Body of pancreas (tissue), 4 donors: ENCODE measurements around the gene GAREM1.

Source experiments
- CTCF ChIP-seq, 7 experiments: fragments of 450-650 bp in 4 of 7; fragments of 200-600 bp in 3 of 7; sonication (generic) in 3 of 7; IDR thresholded peaks; one replicate each; pipeline ENCODE4 v1.5.1; 2016 to 2019; ENCODE audit warnings: antibody characterized with exemption in 7 of 7
- POLR2A ChIP-seq, 3 donors: fragments of 450-650 bp; IDR thresholded peaks; one replicate each; pipeline ENCODE4 v1.6.1; 2016; ENCODE audit warnings: antibody characterized with exemption in 3 of 3, mild to moderate bottlenecking in 2 of 3

GRCh38 chr18:32244881-32245280, 225.8 kb downstream of the GAREM1 start:
- TF ChIP-seq CTCF (IDR thresholded peaks at IDR 0.05) = no peak
- no peak for TF ChIP-seq POLR2A (IDR thresholded peaks at IDR 0.05)
